NB4 (cell line): ENCODE results near the gene STX16.

Experiments
- DNase-seq: peaks from one replicate; pipeline ENCODE4 v3.0.0; 2010; ENCODE audit warnings: low read depth
- H3K4me3 ChIP-seq: one replicate; pipeline ENCODE4 v1.5.1; 2011; ENCODE audit warnings: mild to moderate bottlenecking, low read depth, low read length, moderate library complexity
- MYC ChIP-seq: IDR thresholded peaks from 2 replicates; pipeline ENCODE4 v1.6.1; 2011; ENCODE audit warnings: low read depth, low read length
- POLR2A ChIP-seq: IDR thresholded peaks from 2 replicates; pipeline ENCODE4 v1.6.1; 2011; ENCODE audit warnings: mild to moderate bottlenecking; ENCODE audit not compliant: insufficient read length; ENCODE audit errors: extremely low read depth
- TF ChIP-seq, protein P1 (sequence below): IDR thresholded peaks from one replicate; pipeline ENCODE4 v1.5.1; 2012; ENCODE audit warnings: low read depth, low read length
- TF ChIP-seq, protein P2 (sequence below): IDR thresholded peaks from 2 replicates; pipeline ENCODE4 v1.6.1; 2011; ENCODE audit warnings: low read depth, low read length

STX16 gene

GRCh38 chr20:58650181-58650775 lies 805 bp upstream of the STX16 start:
- TF ChIP-seq POLR2A (no peak), MYC (0 out of 2 replicates have a peak, but pooled peaks have one; percentile 35)
- TF ChIP-seq, protein P1, sequence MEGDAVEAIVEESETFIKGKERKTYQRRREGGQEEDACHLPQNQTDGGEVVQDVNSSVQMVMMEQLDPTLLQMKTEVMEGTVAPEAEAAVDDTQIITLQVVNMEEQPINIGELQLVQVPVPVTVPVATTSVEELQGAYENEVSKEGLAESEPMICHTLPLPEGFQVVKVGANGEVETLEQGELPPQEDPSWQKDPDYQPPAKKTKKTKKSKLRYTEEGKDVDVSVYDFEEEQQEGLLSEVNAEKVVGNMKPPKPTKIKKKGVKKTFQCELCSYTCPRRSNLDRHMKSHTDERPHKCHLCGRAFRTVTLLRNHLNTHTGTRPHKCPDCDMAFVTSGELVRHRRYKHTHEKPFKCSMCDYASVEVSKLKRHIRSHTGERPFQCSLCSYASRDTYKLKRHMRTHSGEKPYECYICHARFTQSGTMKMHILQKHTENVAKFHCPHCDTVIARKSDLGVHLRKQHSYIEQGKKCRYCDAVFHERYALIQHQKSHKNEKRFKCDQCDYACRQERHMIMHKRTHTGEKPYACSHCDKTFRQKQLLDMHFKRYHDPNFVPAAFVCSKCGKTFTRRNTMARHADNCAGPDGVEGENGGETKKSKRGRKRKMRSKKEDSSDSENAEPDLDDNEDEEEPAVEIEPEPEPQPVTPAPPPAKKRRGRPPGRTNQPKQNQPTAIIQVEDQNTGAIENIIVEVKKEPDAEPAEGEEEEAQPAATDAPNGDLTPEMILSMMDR = no peak
- no peak for DNase-seq
- H3K4me3 ChIP-seq = peak overlapping the region; percentile 96

- H3K4me3 ChIP-seq = peak overlapping the region; percentile 96
- no peak for DNase-seq
- TF ChIP-seq, protein P1 = no peak
- 0 out of 2 replicates have a peak, but pooled peaks have one; percentile 10 for TF ChIP-seq MYC
Measured at GRCh38 chr20:58651559-58651945, 469 bp downstream of the STX16 start.

- DNase-seq = peak; percentile 91
- peak overlapping the region; percentile 96 for H3K4me3 ChIP-seq
- TF ChIP-seq, protein P2, sequence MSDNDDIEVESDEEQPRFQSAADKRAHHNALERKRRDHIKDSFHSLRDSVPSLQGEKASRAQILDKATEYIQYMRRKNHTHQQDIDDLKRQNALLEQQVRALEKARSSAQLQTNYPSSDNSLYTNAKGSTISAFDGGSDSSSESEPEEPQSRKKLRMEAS = no peak
- peak; percentile 29 for TF ChIP-seq POLR2A
- TF ChIP-seq MYC = no peak; the same call in 1 of the 2 replicates
Measured at GRCh38 chr20:58651946-58652605, 993 bp downstream of the STX16 start.

GRCh38 chr20:58652606-58653294 lies 1.7 kb downstream of the STX16 start:
- peak; percentile 26 for DNase-seq
- TF ChIP-seq MYC = no peak; the same call in 1 of the 2 replicates
- TF ChIP-seq, protein P1 = no peak
- TF ChIP-seq, protein P2 = no peak
- no peak for TF ChIP-seq POLR2A
- H3K4me3 ChIP-seq = peak overlapping the region; percentile 96

- TF ChIP-seq, protein P1 = no peak
- no peak for TF ChIP-seq POLR2A
- TF ChIP-seq, protein P2 = no peak
- TF ChIP-seq MYC = no peak
- H3K4me3 ChIP-seq = no peak overlapping the region
- no peak for DNase-seq
Measured at GRCh38 chr20:58654337-58654736, 3.3 kb downstream of the STX16 start.

DNA sequence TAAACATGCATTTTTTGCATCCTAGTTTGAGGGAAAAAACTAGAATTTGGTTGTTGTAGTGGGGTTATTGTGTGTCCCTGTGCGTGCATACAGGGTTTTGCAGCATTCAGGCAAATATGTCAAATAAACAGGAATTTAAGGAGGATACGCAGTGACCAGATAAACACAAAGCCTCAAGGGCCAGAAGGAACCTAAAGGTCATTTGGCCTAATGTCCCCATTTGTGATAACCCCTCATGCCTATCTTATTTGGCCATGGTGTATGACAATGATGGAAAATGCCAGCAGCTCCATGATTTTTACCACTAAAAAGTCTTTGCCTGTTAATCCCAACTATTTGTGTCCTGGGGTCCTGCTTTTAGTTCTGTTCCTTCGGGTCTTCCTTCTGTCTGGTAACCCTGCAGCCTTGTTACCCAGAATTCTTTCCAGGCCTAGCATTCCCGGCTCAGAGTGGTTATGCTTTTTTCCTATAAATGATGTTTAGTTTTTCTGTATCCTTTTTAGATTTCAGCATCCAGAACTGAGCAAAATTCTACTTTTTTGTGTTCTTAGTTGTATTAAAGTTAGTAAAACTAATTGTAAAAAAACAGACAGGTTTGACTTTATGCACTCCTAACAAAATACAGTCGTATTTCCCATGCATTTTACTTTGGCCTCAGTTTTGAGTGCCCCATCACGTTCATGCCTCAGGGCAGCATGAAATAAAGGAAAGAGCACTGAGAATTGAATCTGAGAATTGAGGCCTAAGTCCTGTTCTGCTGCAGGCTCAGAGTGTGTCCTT lies 4.4 kb downstream of the STX16 start:
- TF ChIP-seq POLR2A (no peak), MYC (no peak)
- TF ChIP-seq, protein P1 = no peak
- TF ChIP-seq, protein P2 = no peak
- DNase-seq = no peak

More for the DNA sequence above, 4.4 kb downstream of the STX16 start:
- H3K4me3 ChIP-seq = no peak overlapping the region
